Prostate gland (tissue), 2 donors: ENCODE measurements around the gene SORBS1. TPM values are rescaled to one million over a fixed set of nuclear protein-coding genes. Genes with fewer than 3 reads are reported as not detected.

Experiments
- DNase-seq: peaks from one replicate; pipeline ENCODE4 v3.0.0-alpha.2; 2019; ENCODE audit warnings: low spot score
- H3K27ac ChIP-seq, 2 donors: fragments of 200-600 bp; sonication (generic); 2 replicates each; pipeline ENCODE4 v1.5.1; 2017 to 2019
- H3K27me3 ChIP-seq: fragments of 200-600 bp; sonication (generic); replicated peaks from 2 replicates; pipeline ENCODE4 v1.5.1; 2019; ENCODE audit not compliant: insufficient read depth
- H3K36me3 ChIP-seq, 2 donors: fragments of 200-600 bp; sonication (generic); 1 replicate in 1 of 2; 2 replicates in 1 of 2; pipeline versions ENCODE4 v1.5.1 to v1.8.1; 2017 to 2019
- H3K4me1 ChIP-seq: fragments of 200-600 bp; sonication (generic); replicated peaks from 2 replicates; pipeline ENCODE4 v1.5.1; 2019
- H3K4me3 ChIP-seq, 2 donors: fragments of 200-600 bp; sonication (generic); 2 replicates each; pipeline ENCODE4 v1.5.1; 2017 to 2019
- H3K9me3 ChIP-seq: fragments of 200-600 bp; sonication (generic); 2 replicates; pipeline ENCODE4 v1.5.1; 2017
- CTCF ChIP-seq, 4 experiments: fragments of 200-600 bp in 2 of 4; fragments of 450-650 bp in 2 of 4; sonication (generic) in 2 of 4; IDR thresholded peaks; 1 replicate in 3 of 4; 2 replicates in 1 of 4; pipeline ENCODE4 v1.5.1; 2016 to 2019; ENCODE audit warnings: antibody characterized with exemption in 4 of 4, mild to moderate bottlenecking in 2 of 4, moderate library complexity in 2 of 4
- POLR2A ChIP-seq: fragments of 450-650 bp; IDR thresholded peaks from one replicate; pipeline ENCODE4 v1.6.1; 2016; ENCODE audit warnings: antibody characterized with exemption, mild to moderate bottlenecking
- POLR2AphosphoS5 ChIP-seq: sonication (generic); formaldehyde crosslinking; IDR thresholded peaks from one replicate; pipeline ENCODE4 v1.6.1; 2017; ENCODE audit warnings: antibody characterized with exemption
- WGBS: methylation state at CpG from one replicate; pipeline ENCODE4 v1.1.5; 2018; 5-methylcytosine and 5-hydroxymethylcytosine counted together
- intact Hi-C: fragments of 100-400 bp; cut with DNase I; formaldehyde crosslinking; loops from one replicate; pipeline ENCODE4 v1.14.2; 2022
- total RNA-seq, 2 donors: library from RNA; depleted of rRNA; stranded (reverse); fragments of >200 nt; gene quantifications; one replicate each; pipeline ENCODE4 v1.1.0, GENCODE V29; 2016

The SORBS1 gene
- total RNA-seq, 2 donors from 2014 or later, result 84.6 to 189 TPM

GRCh38 chr10:95579835-95580535 is 18.8 kb upstream of the SORBS1 start:
- WGBS, result 74% methylated on average over 2 of the region's 2 CpGs
- H3K9me3 ChIP-seq, result no peaks in the 10 kb centered on the region
- intact Hi-C loops, result no loop called here
- H3K27ac ChIP-seq, result no peak overlapping the region
- no peaks in the 10 kb centered on the region for H3K36me3 ChIP-seq
- TF ChIP-seq POLR2A (no peak), POLR2AphosphoS5 (no peak), CTCF (IDR thresholded peaks at IDR 0.05) (no peak)
- H3K4me3 ChIP-seq, result no peak overlapping the region
- no peaks in the 10 kb centered on the region for H3K27me3 ChIP-seq
- DNase-seq, result no peak
- H3K4me1 ChIP-seq, result no peaks in the 10 kb centered on the region

- H3K27me3 ChIP-seq, result no peaks in the 10 kb centered on the region
- intact Hi-C loops, result no loop called here
- WGBS, result 85% methylated on average over 1 of the region's 1 CpG
- no peak for DNase-seq
- H3K4me1 ChIP-seq, result no peaks in the 10 kb centered on the region
- no peak overlapping the region for H3K27ac ChIP-seq
- H3K4me3 ChIP-seq, result no peak overlapping the region
- H3K9me3 ChIP-seq, result no peaks in the 10 kb centered on the region
- TF ChIP-seq CTCF (IDR thresholded peaks at IDR 0.05) (no peak), POLR2A (no peak), POLR2AphosphoS5 (no peak)
- no peaks in the 10 kb centered on the region for H3K36me3 ChIP-seq
Measured at GRCh38 chr10:95579292-95579691, 18.1 kb upstream of the SORBS1 start.

GRCh38 chr10:95578619-95579018 is 17.4 kb upstream of the SORBS1 start:
- TF ChIP-seq CTCF (IDR thresholded peaks at IDR 0.05) (no peak), POLR2AphosphoS5 (no peak), POLR2A (no peak)
- no peak for DNase-seq
- intact Hi-C loops, result no loop called here

GRCh38 chr10:95574649-95575365 is 13.6 kb upstream of the SORBS1 start:
- H3K27me3 ChIP-seq, result no peaks in the 10 kb centered on the region
- intact Hi-C loops, result no loop called here
- 79% methylated on average over 11 of the region's 11 CpGs for WGBS
- H3K4me3 ChIP-seq, result no peak overlapping the region
- no peaks in the 10 kb centered on the region for H3K9me3 ChIP-seq
- DNase-seq, result no peak
- H3K36me3 ChIP-seq, result no peaks in the 10 kb centered on the region
- TF ChIP-seq CTCF (IDR thresholded peaks at IDR 0.05) (no peak), POLR2AphosphoS5 (no peak), POLR2A (no peak)
- H3K4me1 ChIP-seq, result no peaks in the 10 kb centered on the region
- no peak overlapping the region for H3K27ac ChIP-seq

More at GRCh38 chr10:95578619-95579018, 17.4 kb upstream of the SORBS1 start:
- WGBS, result 92% methylated on average over 2 of the region's 2 CpGs
- Histone ChIP-seq H3K9me3 (no peaks in the 10 kb centered on the region), H3K27me3 (no peaks in the 10 kb centered on the region), H3K4me1 (no peaks in the 10 kb centered on the region), H3K36me3 (no peaks in the 10 kb centered on the region), H3K4me3 (no peak overlapping the region), H3K27ac (no peak overlapping the region)
